HCT116 (cell line): ENCODE data around the gene TUBB4A. TPM values are rescaled to one million over a fixed set of nuclear protein-coding genes. Genes with fewer than 3 reads are reported as not detected.

ENCODE experiments used
- ATAC-seq: fragments of 200-7000 bp; cut with Tn5 transposase; 2 replicates; pipeline ENCODE4 v1.9.1; 2020; ENCODE audit warnings: mild to moderate bottlenecking, moderate library complexity
- BruUV-seq: library from RNA; stranded (reverse); fragments of 400-500 nt; replicated peaks from 2 replicates; lab custom pipeline; 2021; lab: Mats Ljungman, UMichigan
- CTCF ChIA-PET: fragments of 300-600 bp; sonication (Branson Sonifier 250); formaldehyde crosslinking; loops from one replicate; lab custom pipeline; 2021; ENCODE audit warnings: antibody characterized with exemption; lab: Charles Lee
- POLR2A ChIA-PET: fragments of 300-600, 350-600 bp; sonication (Branson Sonifier 250); formaldehyde crosslinking; loops from one replicate; lab custom pipeline; 2021; ENCODE audit warnings: antibody characterized with exemption; lab: Charles Lee
- RAD21 ChIA-PET, 2 experiments: fragments of 300-600 bp; sonication (Branson Sonifier 250); formaldehyde crosslinking; loops; one replicate each; lab custom pipeline; 2023; ENCODE audit warnings: low total read pairs in 2 of 2; ENCODE audit not compliant: uncharacterized antibody in 2 of 2, unreplicated experiment in 2 of 2, low non-redundant PET in 1 of 2; lab: Charles Lee
- DNase-seq: peaks from one replicate; pipeline ENCODE4 v3.0.0-alpha.2; 2010; ENCODE audit warnings: low read depth, low spot score
- H2AFZ ChIP-seq: fragments of 200-600 bp; shearing (Covaris generic), sonication (generic); 2 replicates; pipeline ENCODE4 v1.6.1; 2017; ENCODE audit warnings: low read depth, mixed run types, mixed read lengths, antibody characterized with exemption, low read length; ENCODE audit not compliant: poor library complexity, severe bottlenecking
- H3K27ac ChIP-seq: 2 replicates; pipeline ENCODE4 v1.5.1; 2012; ENCODE audit warnings: low read depth, low read length
- H3K27me3 ChIP-seq: fragments of 200-600 bp; sonication (generic); 2 replicates; pipeline ENCODE4 v1.6.1; 2016; ENCODE audit warnings: mixed run types, low read length, mixed read lengths; ENCODE audit not compliant: insufficient read depth
- H3K36me3 ChIP-seq, 2 experiments: fragments of 200-500 bp in 1 of 2; fragments of 200-600 bp in 1 of 2; sonication (Bioruptor generic) in 1 of 2; sonication (generic) in 1 of 2; 2 replicates each; pipeline versions ENCODE4 v1.5.1 to v1.6.1; 2014 to 2016; ENCODE audit warnings: low read length in 2 of 2, inconsistent platforms in 1 of 2, mixed read lengths in 1 of 2, mixed run types in 1 of 2; ENCODE audit not compliant: insufficient read depth in 2 of 2, control insufficient read depth in 1 of 2
- H3K4me1 ChIP-seq, 2 experiments: fragments of 200-600 bp in 1 of 2; sonication (generic) in 1 of 2; 2 replicates each; pipeline versions ENCODE4 v1.5.1 to v1.6.1; 2012 to 2017; ENCODE audit warnings: low read length in 2 of 2, inconsistent platforms in 1 of 2, mild to moderate bottlenecking in 1 of 2, mixed read lengths in 1 of 2, mixed run types in 1 of 2, moderate library complexity in 1 of 2; ENCODE audit not compliant: insufficient read depth in 2 of 2, control insufficient read depth in 1 of 2
- H3K4me2 ChIP-seq: fragments of 200-600 bp; sonication (generic); 2 replicates; pipeline ENCODE4 v1.6.1; 2017; ENCODE audit warnings: mixed run types, low read length, mixed read lengths
- H3K4me3 ChIP-seq, 2 experiments: fragments of 200-600 bp in 1 of 2; sonication (generic) in 1 of 2; replicated peaks in 1 of 2; 2 replicates each; pipeline ENCODE4 v1.5.1; 2011 to 2016; ENCODE audit warnings: low read length in 2 of 2, control low read depth in 1 of 2, low read depth in 1 of 2, mild to moderate bottlenecking in 1 of 2, mixed read lengths in 1 of 2, mixed run types in 1 of 2
- H3K79me2 ChIP-seq: fragments of 200-600 bp; sonication (generic); 2 replicates; pipeline ENCODE4 v1.6.1; 2017; ENCODE audit warnings: mild to moderate bottlenecking, mixed run types, low read length, moderate library complexity, mixed read lengths; ENCODE audit not compliant: insufficient read depth
- H3K9ac ChIP-seq: fragments of 200-600 bp; sonication (generic); 2 replicates; pipeline ENCODE4 v1.6.1; 2016; ENCODE audit warnings: low read length, mixed read lengths
- H3K9me2 ChIP-seq: fragments of 200-600 bp; sonication (generic), shearing (Covaris generic); 2 replicates; pipeline ENCODE4 v1.6.1; 2017; ENCODE audit warnings: mixed run types, mild to moderate bottlenecking, moderate library complexity; ENCODE audit not compliant: insufficient read depth
- H3K9me3 ChIP-seq, 2 experiments: fragments of 200-500 bp in 1 of 2; fragments of 200-600 bp in 1 of 2; sonication (Bioruptor generic) in 1 of 2; sonication (generic) in 1 of 2; 2 replicates each; pipeline ENCODE4 v1.6.1; 2014 to 2017; ENCODE audit warnings: low read length in 2 of 2, mixed read lengths in 2 of 2, inconsistent platforms in 1 of 2, low read depth in 1 of 2, mild to moderate bottlenecking in 1 of 2, mixed run types in 1 of 2, moderate library complexity in 1 of 2; ENCODE audit not compliant: control insufficient read depth in 1 of 2, insufficient read depth in 1 of 2
- H4K20me1 ChIP-seq: fragments of 200-600 bp; sonication (generic), shearing (Covaris generic); 2 replicates; pipeline ENCODE4 v1.6.1; 2017; ENCODE audit warnings: mixed run types, mild to moderate bottlenecking, moderate library complexity; ENCODE audit not compliant: insufficient read depth
- ATF3 ChIP-seq: IDR thresholded peaks from 2 replicates; pipeline ENCODE4 v1.6.1; 2012
- CTCF ChIP-seq, 3 experiments: fragments of 200-600 bp in 1 of 3; sonication (generic) in 1 of 3; IDR thresholded peaks in 2 of 3; conservative IDR thresholded peaks in 1 of 3; 2 replicates each; pipeline ENCODE4 v1.5.1; 2012 to 2017; ENCODE audit warnings: low read depth in 2 of 3, low read length in 2 of 3, antibody characterized with exemption in 1 of 3, borderline replicate concordance in 1 of 3, control low read depth in 1 of 3, mild to moderate bottlenecking in 1 of 3, mixed read lengths in 1 of 3, mixed run types in 1 of 3, moderate library complexity in 1 of 3; ENCODE audit not compliant: insufficient read depth in 1 of 3
- EGR1 ChIP-seq: IDR thresholded peaks from 2 replicates; pipeline ENCODE4 v1.6.1; 2012; ENCODE audit warnings: low read depth
- ELF1 ChIP-seq: IDR thresholded peaks from 2 replicates; pipeline ENCODE4 v1.6.1; 2012; ENCODE audit warnings: low read depth, borderline replicate concordance
- EZH2phosphoT487 ChIP-seq: fragments of 200-600 bp; IDR thresholded peaks from 2 replicates; pipeline ENCODE4 v1.6.1; 2018; ENCODE audit warnings: antibody characterized with exemption, borderline replicate concordance
- POLR2AphosphoS5 ChIP-seq: IDR thresholded peaks from 2 replicates; pipeline ENCODE4 v1.6.1; 2011; ENCODE audit warnings: mild to moderate bottlenecking, low read depth, low read length, moderate library complexity
- RAD21 ChIP-seq: IDR thresholded peaks from 2 replicates; pipeline ENCODE4 v1.6.1; 2012; ENCODE audit warnings: low read depth, mild to moderate bottlenecking
- REST ChIP-seq: IDR thresholded peaks from 2 replicates; pipeline ENCODE4 v1.6.1; 2012; ENCODE audit warnings: low read depth
- SP1 ChIP-seq: IDR thresholded peaks from 2 replicates; pipeline ENCODE4 v1.6.1; 2012; ENCODE audit warnings: low read depth
- YY1 ChIP-seq: IDR thresholded peaks from 2 replicates; pipeline ENCODE4 v1.6.1; 2011; ENCODE audit warnings: low read length, low read depth, moderate library complexity, mild to moderate bottlenecking; ENCODE audit not compliant: insufficient replicate concordance; ENCODE audit errors: extremely low read depth
- ZFX ChIP-seq: fragments of 450-650 bp; IDR thresholded peaks from 2 replicates; pipeline ENCODE4 v1.6.1; 2017
- intact Hi-C: fragments of 100-400 bp; cut with micrococcal nuclease; formaldehyde crosslinking; loops from 2 replicates; pipeline ENCODE4 v1.10.0; 2022
- total RNA-seq: library from RNA; stranded (reverse); gene quantifications from one replicate; pipeline ENCODE4 v1.2.1, GENCODE V29; 2021; ENCODE audit not compliant: unreplicated experiment

The TUBB4A gene
- total RNA-seq, 1 experiment from 2014 or later: 32.5 TPM

- Histone ChIP-seq H3K4me3 (no peak overlapping the region), H3K27ac (peak overlapping the region; percentile 67; the same call in 1 of the 2 replicates), H3K9ac (no peak overlapping the region), H2AFZ (no peak overlapping the region), H3K27me3 (no peaks in the 10 kb centered on the region), H3K36me3 (peaks cover 1 to 17% of the 10 kb centered on the region in 2 experiments; a peak in 2 of 4 replicates), H3K9me2 (no peaks in the 10 kb centered on the region), H3K9me3 (no peaks in the 10 kb centered on the region), H3K4me2 (no peak overlapping the region; the same call in 1 of the 2 replicates), H3K79me2 (no peaks in the 10 kb centered on the region), H4K20me1 (no peaks in the 10 kb centered on the region), H3K4me1 (peaks cover 31 to 41% of the 10 kb centered on the region in 2 experiments)
- DNase-seq (no peak), ATAC-seq (no peak)
- intact Hi-C loops: no loop called here
- POLR2A ChIA-PET: interaction anchor here (0.6 to 0.9 kb wide), 4 partner anchors 9 to 23 kb away, joined by 3 to 8 read pairs (median 4); partner anchors contain the start of gene TNFSF9
- BruUV-seq: no TSS peak
- RAD21 ChIA-PET: interaction anchor here in 1 of 2 experiments (0.6 kb wide), 1 partner anchor 91 kb away, joined by 3 read pairs; no protein-coding TSS in a partner anchor
- no peak for TF ChIP-seq CTCF (IDR thresholded peaks at IDR 0.05 in 2 of 3, conservative IDR thresholded peaks at IDR 0.05 in 1 of 3; ENCODE audit: borderline replicate concordance in 1 of 3, insufficient read depth in 1 of 3, low read depth in 2 of 3, low read length in 2 of 3)
- TF ChIP-seq POLR2AphosphoS5: no peak
- no peak for TF ChIP-seq ELF1
- no peak for TF ChIP-seq REST
- TF ChIP-seq RAD21: no peak
- TF ChIP-seq YY1: no peak
- no peak for TF ChIP-seq ATF3
- TF ChIP-seq EZH2phosphoT487: no peak
- TF ChIP-seq SP1: no peak
- TF ChIP-seq ZFX: no peak
- TF ChIP-seq EGR1: no peak
- CTCF ChIA-PET: interaction anchor here (0.6 kb wide), 1 partner anchor 92 kb away, joined by 4 read pairs; no protein-coding TSS in a partner anchor
Observed at GRCh38 chr19:6539514-6539913, 37.4 kb upstream of the TUBB4A start.
